ENCODE results near the gene SLC25A52.
"Not testable (repeated sequence)": the region's sequence is repeated elsewhere in the genome, so short reads cannot be mapped to it uniquely, and the experiment has no call there.

SLC25A52 gene

DNA sequence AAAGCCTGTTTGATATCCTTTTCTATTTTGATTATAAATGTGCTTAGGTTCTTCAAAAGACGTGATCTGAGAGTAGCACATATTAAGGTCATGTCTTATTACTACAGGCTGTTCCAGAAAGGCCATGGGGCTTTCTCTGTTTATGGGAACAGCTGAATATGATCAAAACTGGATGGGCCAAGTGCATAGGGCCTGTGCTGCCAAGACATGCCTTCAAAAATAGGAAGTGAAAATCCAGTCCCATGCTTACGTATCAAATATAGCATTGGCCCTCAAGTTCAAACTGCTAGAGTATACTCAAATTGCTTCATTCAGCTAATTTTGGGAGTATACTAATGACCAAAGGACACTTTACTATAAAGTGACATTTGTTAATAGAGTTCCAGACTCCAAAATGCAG lies 24.1 kb downstream of the SLC25A52 start:
- ChIA-PET CTCF (interaction anchor here (1.2 to 8.7 kb wide), 5 partner anchors 12 to 180 kb away, joined by 3 to 66 read pairs (median 4); no protein-coding TSS in a partner anchor), POLR2A (no interaction called here)
- TF ChIP-seq, protein P1, sequence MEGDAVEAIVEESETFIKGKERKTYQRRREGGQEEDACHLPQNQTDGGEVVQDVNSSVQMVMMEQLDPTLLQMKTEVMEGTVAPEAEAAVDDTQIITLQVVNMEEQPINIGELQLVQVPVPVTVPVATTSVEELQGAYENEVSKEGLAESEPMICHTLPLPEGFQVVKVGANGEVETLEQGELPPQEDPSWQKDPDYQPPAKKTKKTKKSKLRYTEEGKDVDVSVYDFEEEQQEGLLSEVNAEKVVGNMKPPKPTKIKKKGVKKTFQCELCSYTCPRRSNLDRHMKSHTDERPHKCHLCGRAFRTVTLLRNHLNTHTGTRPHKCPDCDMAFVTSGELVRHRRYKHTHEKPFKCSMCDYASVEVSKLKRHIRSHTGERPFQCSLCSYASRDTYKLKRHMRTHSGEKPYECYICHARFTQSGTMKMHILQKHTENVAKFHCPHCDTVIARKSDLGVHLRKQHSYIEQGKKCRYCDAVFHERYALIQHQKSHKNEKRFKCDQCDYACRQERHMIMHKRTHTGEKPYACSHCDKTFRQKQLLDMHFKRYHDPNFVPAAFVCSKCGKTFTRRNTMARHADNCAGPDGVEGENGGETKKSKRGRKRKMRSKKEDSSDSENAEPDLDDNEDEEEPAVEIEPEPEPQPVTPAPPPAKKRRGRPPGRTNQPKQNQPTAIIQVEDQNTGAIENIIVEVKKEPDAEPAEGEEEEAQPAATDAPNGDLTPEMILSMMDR (IDR thresholded peaks at IDR 0.05; ENCODE audit: control extremely low read depth, extremely low read depth, low read depth, missing control alignments), result no peak
- peak; percentile 22 for DNase-seq (ENCODE audit: extremely low spot score)

DNA sequence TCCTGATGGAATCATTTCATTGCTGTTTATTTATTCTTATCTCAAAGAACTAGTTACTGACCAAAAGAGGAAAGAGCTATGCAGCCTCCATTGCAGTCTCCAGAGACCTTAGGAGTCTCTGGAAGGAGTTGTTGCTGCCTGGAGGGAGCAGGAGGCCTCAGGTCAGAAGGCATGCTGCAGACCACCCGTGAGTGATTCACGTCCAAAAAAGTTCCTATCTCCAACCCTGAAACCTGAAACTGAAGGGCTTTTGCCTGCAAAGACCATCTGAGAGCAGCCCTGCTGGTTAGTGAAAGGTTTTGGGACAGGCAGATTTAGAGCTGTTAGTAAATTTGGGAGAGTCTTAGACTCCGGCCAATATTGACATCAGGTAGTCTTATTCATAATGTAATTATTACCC lies 29.1 kb downstream of the SLC25A52 start:
- TF ChIP-seq, protein P1 (IDR thresholded peaks at IDR 0.05; ENCODE audit: control extremely low read depth, extremely low read depth, low read depth, missing control alignments), result no peak
- ChIA-PET POLR2A (no interaction called here), CTCF (interaction anchor here (0.9 to 8.7 kb wide), 3 partner anchors 7 to 168 kb away, joined by 3 to 66 read pairs (median 3); no protein-coding TSS in a partner anchor)
- DNase-seq (ENCODE audit: extremely low spot score), result no peak

DNA sequence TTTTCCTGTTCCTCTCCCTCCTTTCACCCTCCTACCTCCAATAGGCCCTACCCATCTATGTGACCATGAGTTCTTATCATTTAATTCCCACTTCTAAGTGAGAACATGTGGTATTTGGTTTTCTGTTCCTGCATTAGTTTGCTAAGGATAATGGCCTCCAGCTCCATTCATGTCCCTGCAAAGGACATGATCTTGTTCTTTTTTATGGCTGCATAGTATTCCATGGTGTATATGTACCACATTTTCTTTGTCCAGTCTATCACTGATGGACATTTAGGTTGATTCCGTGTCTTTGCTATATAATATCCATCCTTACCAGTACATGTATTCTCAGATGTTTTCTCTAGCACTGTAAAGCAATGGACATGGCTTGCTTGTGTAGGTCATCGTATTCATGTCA lies 31.5 kb downstream of the SLC25A52 start:
- DNase-seq (ENCODE audit: extremely low spot score); POLR2A ChIA-PET: not testable (repeated sequence)
- CTCF ChIA-PET, result interaction anchor here (1.2 kb wide), 1 partner anchor 36 kb away, joined by 3 read pairs; no protein-coding TSS in a partner anchor

DNA sequence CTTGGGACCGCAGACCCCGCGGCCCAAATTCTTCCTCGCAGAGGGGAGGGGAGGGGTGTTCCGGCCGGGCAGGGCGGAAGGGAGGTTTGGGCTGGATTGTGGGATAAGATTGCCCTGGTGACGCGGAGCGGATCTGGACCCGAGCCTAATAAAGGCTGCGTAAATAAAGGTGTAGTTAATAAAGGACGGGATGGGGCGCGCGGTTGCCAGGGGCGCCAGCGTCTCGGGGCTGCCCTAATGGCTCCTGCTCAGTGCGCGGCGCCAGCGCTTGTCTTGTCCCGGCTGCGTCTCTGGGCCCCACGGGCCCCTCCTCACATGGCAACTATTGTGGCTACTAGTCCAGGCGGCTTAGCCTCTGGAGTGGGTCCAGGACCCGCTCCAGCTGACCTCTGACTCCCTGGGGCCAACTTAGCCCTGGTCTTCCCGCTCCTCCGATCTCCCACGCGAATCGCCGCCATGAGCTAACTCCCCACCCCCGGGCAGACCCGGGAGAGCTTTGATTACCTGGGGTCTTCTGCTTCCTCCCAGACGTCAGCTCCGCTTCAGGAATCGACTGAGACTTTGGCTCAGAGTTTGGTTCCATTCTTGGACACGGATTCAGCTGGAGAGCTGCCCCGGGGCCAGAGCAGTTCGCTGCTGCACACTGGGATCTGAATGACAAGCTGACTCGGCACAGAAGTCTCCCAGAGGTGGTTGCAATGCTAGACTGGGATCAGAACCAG lies 36.5 kb downstream of the SLC25A52 start:
- TF ChIP-seq, protein P1 (IDR thresholded peaks at IDR 0.05; ENCODE audit: control extremely low read depth, extremely low read depth, low read depth, missing control alignments), result no peak
- POLR2A ChIA-PET, result no interaction called here
- CTCF ChIA-PET, result interaction anchor here (0.7 to 5.5 kb wide), 28 partner anchors 9 to 348 kb away, joined by 3 to 69 read pairs (median 5); no protein-coding TSS in a partner anchor
- peak; percentile 40 for DNase-seq (ENCODE audit: extremely low spot score)

DNA sequence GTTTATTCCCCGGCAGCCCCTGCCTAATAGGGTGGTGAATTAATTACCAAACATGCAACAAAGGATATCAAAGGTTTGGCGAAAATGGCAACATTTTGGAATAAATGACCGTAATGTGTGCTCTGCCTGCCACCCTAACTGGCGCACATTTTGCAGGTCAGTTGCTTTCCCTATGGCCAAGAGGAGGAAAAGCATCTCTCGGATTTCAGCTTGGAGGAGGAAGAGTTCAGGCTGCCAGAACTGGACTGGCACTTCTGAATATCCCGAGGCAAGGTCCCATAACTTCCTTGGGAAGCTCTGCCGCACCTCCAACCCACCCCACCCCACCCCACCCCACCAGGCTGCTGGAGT lies 37.1 kb downstream of the SLC25A52 start:
- ChIA-PET POLR2A (no interaction called here), CTCF (interaction anchor here (1.1 to 5.5 kb wide), 26 partner anchors 9 to 1849 kb away, joined by 3 to 69 read pairs (median 6); partner anchors contain the start of gene TRAPPC8)
- TF ChIP-seq, protein P1 (IDR thresholded peaks at IDR 0.05; ENCODE audit: control extremely low read depth, extremely low read depth, low read depth, missing control alignments), result no peak
- DNase-seq (ENCODE audit: extremely low spot score), result no peak

DNA sequence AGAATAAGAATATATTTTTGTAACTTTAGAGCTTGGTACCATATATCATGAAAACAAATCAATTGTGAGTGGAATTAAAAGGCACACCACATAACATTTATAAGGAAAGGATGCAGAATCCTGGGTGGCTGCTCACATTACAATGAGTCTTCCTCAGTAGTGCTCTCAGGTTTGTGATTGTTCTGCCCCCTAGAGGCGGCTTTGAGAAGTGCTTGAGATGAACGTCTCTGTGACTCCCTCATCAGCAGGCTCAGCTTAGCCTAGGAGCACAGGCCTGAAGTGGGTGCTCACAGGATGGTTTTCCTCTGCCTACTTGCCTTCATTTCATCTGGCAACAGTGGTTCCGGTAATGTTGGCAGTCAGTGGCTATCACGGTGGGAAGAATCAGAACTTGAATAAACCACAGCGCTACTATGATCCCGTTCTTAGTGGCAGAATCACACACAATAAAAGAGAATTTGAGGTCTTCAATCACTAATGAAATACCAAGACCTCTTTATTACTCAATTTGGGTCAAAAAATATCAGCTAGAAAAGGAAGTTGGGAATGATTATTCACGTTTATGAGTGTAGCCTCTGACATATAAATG lies 38.2 kb downstream of the SLC25A52 start:
- ChIA-PET POLR2A (no interaction called here), CTCF (interaction anchor here (0.6 to 5.5 kb wide), 53 partner anchors 8 to 1848 kb away, joined by 3 to 69 read pairs (median 4); partner anchors contain the start of gene TRAPPC8)
- peak; percentile 79 for DNase-seq (ENCODE audit: extremely low spot score)
- TF ChIP-seq, protein P1 (IDR thresholded peaks at IDR 0.05; ENCODE audit: control extremely low read depth, extremely low read depth, low read depth, missing control alignments), result peak; percentile 89

DNA sequence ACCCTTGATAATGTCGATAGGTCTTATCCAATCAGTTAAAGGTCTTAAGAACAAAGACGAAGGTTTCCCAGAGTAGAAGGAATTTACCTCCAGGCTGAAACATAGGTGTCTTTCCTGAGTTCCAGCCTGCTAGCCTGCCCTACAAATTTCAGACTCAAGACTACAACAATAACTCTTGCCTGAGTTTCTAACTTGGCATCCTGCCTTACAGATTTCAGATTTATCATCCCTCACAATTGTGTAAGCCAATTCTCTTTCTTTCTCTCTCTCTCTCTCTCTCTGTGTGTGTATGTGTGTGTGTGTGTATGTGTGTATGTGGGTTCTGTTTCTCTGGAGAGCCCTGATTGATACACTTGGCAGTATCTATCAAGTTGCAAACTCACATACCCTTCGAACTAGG lies 39.1 kb downstream of the SLC25A52 start:
- POLR2A ChIA-PET, result no interaction called here
- CTCF ChIA-PET, result interaction anchor here (0.7 to 5.5 kb wide), 34 partner anchors 9 to 340 kb away, joined by 3 to 69 read pairs (median 6); no protein-coding TSS in a partner anchor

More for the DNA sequence above, 39.1 kb downstream of the SLC25A52 start:
- TF ChIP-seq, protein P1 (IDR thresholded peaks at IDR 0.05; ENCODE audit: control extremely low read depth, extremely low read depth, low read depth, missing control alignments), result no peak
- DNase-seq (ENCODE audit: extremely low spot score), result no peak
